HCT116 (cell line): ENCODE measurements around the gene STK32B.

ENCODE experiments used
- POLR2A ChIP-seq: IDR thresholded peaks from 2 replicates; pipeline ENCODE4 v1.7.0; 2011; ENCODE audit warnings: borderline replicate concordance; ENCODE audit not compliant: insufficient read depth, insufficient read length; ENCODE audit errors: extremely low read depth
- POLR2AphosphoS5 ChIP-seq: IDR thresholded peaks from 2 replicates; pipeline ENCODE4 v1.6.1; 2011; ENCODE audit warnings: mild to moderate bottlenecking, low read depth, low read length, moderate library complexity
- SRF ChIP-seq: IDR thresholded peaks from 2 replicates; pipeline ENCODE4 v1.6.1; 2012; ENCODE audit warnings: low read depth
- YY1 ChIP-seq: IDR thresholded peaks from 2 replicates; pipeline ENCODE4 v1.6.1; 2011; ENCODE audit warnings: low read length, low read depth, moderate library complexity, mild to moderate bottlenecking; ENCODE audit not compliant: insufficient replicate concordance; ENCODE audit errors: extremely low read depth
- TF ChIP-seq, protein P1 (sequence below), 3 experiments: fragments of 200-600 bp in 1 of 3; sonication (generic) in 1 of 3; IDR thresholded peaks in 2 of 3; conservative IDR thresholded peaks in 1 of 3; 2 replicates each; pipeline ENCODE4 v1.5.1; 2012 to 2017; ENCODE audit warnings: low read depth in 2 of 3, low read length in 2 of 3, antibody characterized with exemption in 1 of 3, borderline replicate concordance in 1 of 3, control low read depth in 1 of 3, mild to moderate bottlenecking in 1 of 3, mixed read lengths in 1 of 3, mixed run types in 1 of 3, moderate library complexity in 1 of 3; ENCODE audit not compliant: insufficient read depth in 1 of 3

DNA sequence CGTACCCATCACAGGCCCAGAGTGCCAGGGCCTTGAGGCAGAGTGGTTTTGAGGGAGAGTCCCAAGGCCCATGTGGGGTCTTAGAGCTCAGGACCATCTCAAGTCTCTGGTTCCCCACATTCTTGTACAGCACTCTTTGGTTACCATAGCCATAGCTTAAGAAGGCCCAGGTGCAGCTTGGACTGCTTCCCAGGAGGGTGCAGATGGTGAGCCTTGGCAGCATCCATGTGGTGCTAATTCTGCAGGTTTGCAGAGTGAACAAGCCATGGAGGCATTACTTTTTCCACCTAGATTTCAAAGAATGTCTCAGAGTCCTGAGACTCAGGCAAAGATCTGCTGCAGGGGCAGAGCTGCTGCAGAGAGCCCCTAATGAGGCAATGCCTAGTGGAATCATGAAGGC lies 171.7 kb downstream of the STK32B start:
- no peak for TF ChIP-seq POLR2AphosphoS5
- no peak for TF ChIP-seq YY1
- no peak for TF ChIP-seq SRF
- TF ChIP-seq, protein P1, sequence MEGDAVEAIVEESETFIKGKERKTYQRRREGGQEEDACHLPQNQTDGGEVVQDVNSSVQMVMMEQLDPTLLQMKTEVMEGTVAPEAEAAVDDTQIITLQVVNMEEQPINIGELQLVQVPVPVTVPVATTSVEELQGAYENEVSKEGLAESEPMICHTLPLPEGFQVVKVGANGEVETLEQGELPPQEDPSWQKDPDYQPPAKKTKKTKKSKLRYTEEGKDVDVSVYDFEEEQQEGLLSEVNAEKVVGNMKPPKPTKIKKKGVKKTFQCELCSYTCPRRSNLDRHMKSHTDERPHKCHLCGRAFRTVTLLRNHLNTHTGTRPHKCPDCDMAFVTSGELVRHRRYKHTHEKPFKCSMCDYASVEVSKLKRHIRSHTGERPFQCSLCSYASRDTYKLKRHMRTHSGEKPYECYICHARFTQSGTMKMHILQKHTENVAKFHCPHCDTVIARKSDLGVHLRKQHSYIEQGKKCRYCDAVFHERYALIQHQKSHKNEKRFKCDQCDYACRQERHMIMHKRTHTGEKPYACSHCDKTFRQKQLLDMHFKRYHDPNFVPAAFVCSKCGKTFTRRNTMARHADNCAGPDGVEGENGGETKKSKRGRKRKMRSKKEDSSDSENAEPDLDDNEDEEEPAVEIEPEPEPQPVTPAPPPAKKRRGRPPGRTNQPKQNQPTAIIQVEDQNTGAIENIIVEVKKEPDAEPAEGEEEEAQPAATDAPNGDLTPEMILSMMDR (IDR thresholded peaks at IDR 0.05 in 2 of 3, conservative IDR thresholded peaks at IDR 0.05 in 1 of 3; ENCODE audit: borderline replicate concordance in 1 of 3, insufficient read depth in 1 of 3, low read depth in 2 of 3, low read length in 2 of 3), result no peak
- no peak for TF ChIP-seq POLR2A
